Spleen (tissue), 11 donors: ENCODE results near the gene ZNF860. TPM values are rescaled to one million over a fixed set of nuclear protein-coding genes. Genes with fewer than 3 reads are reported as not detected.
A peak's percentile ranks its signal among the peaks of the same experiment; 100 is the strongest.

Experiments
- DNase-seq: peaks from one replicate; pipeline ENCODE4 v3.0.0-alpha.2; 2020
- H3K27ac ChIP-seq, 8 donors: fragments of 200-600 bp; sonication (generic) in 7 of 8; 1 replicate in 4 of 8; 2 replicates in 4 of 8; pipeline versions ENCODE4 v1.5.0 to v1.8.0; 2016 to 2021; ENCODE audit warnings: inconsistent platforms in 4 of 8, mild to moderate bottlenecking in 4 of 8, moderate library complexity in 1 of 8
- H3K27me3 ChIP-seq, 7 donors: fragments of 200-600 bp; sonication (generic) in 6 of 7; replicated peaks in 1 of 7; 1 replicate in 4 of 7; 2 replicates in 3 of 7; pipeline versions ENCODE4 v1.5.0 to v1.8.0; 2016 to 2021; ENCODE audit warnings: inconsistent platforms in 3 of 7, mild to moderate bottlenecking in 1 of 7
- H3K36me3 ChIP-seq, 6 donors: fragments of 200-600 bp; sonication (generic) in 5 of 6; 1 replicate in 4 of 6; 2 replicates in 2 of 6; pipeline versions ENCODE4 v1.5.0 to v1.8.0; 2016 to 2021; ENCODE audit warnings: inconsistent platforms in 2 of 6
- H3K4me1 ChIP-seq, 6 donors: fragments of 200-600 bp; sonication (generic) in 5 of 6; 1 replicate in 3 of 6; 2 replicates in 3 of 6; pipeline versions ENCODE4 v1.5.0 to v1.8.0; 2016 to 2021; ENCODE audit warnings: inconsistent platforms in 3 of 6
- H3K4me3 ChIP-seq, 8 donors: fragments of 200-600 bp; sonication (generic) in 7 of 8; 1 replicate in 4 of 8; 2 replicates in 4 of 8; pipeline versions ENCODE4 v1.5.0 to v1.8.0; 2016 to 2021; ENCODE audit warnings: inconsistent platforms in 4 of 8, mild to moderate bottlenecking in 4 of 8, moderate library complexity in 2 of 8
- H3K9me3 ChIP-seq, 8 donors: fragments of 200-600 bp; sonication (generic) in 7 of 8; 1 replicate in 4 of 8; 2 replicates in 4 of 8; pipeline versions ENCODE4 v1.5.0 to v1.8.0; 2016 to 2021; ENCODE audit warnings: inconsistent platforms in 4 of 8
- POLR2A ChIP-seq, 3 donors: fragments of 450-650 bp; IDR thresholded peaks; one replicate each; pipeline ENCODE4 v1.5.1; 2017; ENCODE audit warnings: antibody characterized with exemption in 3 of 3, mild to moderate bottlenecking in 1 of 3
- POLR2AphosphoS5 ChIP-seq, 3 donors: sonication (generic); formaldehyde crosslinking; IDR thresholded peaks; one replicate each; pipeline ENCODE4 v1.5.1; 2017; ENCODE audit warnings: antibody characterized with exemption in 3 of 3
- WGBS, 5 donors: extraction: QIAGEN DNeasy Blood & Tissue Kit in 3 of 5; methylation state at CpG; one replicate each; pipeline versions ENCODE4 v1.1.5 to v1.1.7; 2013 to 2018; 5-methylcytosine and 5-hydroxymethylcytosine counted together
- intact Hi-C: fragments of 100-400 bp; cut with DNase I; formaldehyde crosslinking; loops from one replicate; pipeline ENCODE4 v1.15.0; 2023; ENCODE audit warnings: low total_unique reads
- polyA plus RNA-seq, 3 donors: library from polyadenylated mRNA; stranded (reverse); fragments of 200-250 nt; gene quantifications; one replicate each; pipeline ENCODE4 v1.2.1, GENCODE V29; 2013
- total RNA-seq, 7 donors: library from RNA; depleted of rRNA in 3 of 7; stranded (reverse); fragments of >200 nt in 3 of 7; fragmentation: NEBNext Ultra II Directional in 4 of 7; extraction: Animal tissue kit (Norgen Biotek cat#: 25700) in 4 of 7; gene quantifications; one replicate each; pipeline versions ENCODE4 v1.1.0 to v1.2.1, GENCODE V29; 2016 to 2021
- TF ChIP-seq, protein P1 (sequence below), 11 experiments: fragments of 200-600 bp in 7 of 11; fragments of 450-650 bp in 4 of 11; sonication (generic) in 4 of 11; IDR thresholded peaks in 8 of 11; conservative IDR thresholded peaks in 3 of 11; 1 replicate in 7 of 11; 2 replicates in 4 of 11; pipeline versions ENCODE4 v1.4.0 to v1.8.0; 2016 to 2021; ENCODE audit warnings: antibody characterized with exemption in 11 of 11, inconsistent platforms in 4 of 11, mild to moderate bottlenecking in 1 of 11
- donor health status: healthy with polysubstance abuse.
- donor health status: DM: no; HTN: no; CAD: no; lungs with moderate emphysema.
- donor health status: DM: no; HTN: no; CAD: no.
- donor health status: Bipolar disorder and iron deficiency.
- donor health status: healthy.
- donor health status: DM: no; HTN: no; CAD: no.
- donor health status: DM: yes; HTN: yes; CAD: no.

Gene ZNF860
- total and polyA plus RNA-seq, 10 donors = 1.3 to 9.5 (median 4.5) TPM

GRCh38 chr3:31953636-31954035 lies 27.9 kb upstream of the ZNF860 start:
- Histone ChIP-seq H3K4me1 (peaks cover 6 to 86% (median 43%) of the 10 kb centered on the region in 6 donors), H3K27ac (peak overlapping the region in 5 of 8 donors; percentile 58 to 82 (median 69)), H3K36me3 (peaks cover 0 to 4% (median 0%) of the 10 kb centered on the region in 6 donors), H3K9me3 (peaks cover 2 to 23% (median 15%) of the 10 kb centered on the region in 8 donors), H3K27me3 (no peaks in the 10 kb centered on the region), H3K4me3 (no peak overlapping the region)
- 66 to 77% (median 73%) methylated on average over 2 of the region's 2 CpGs for WGBS, 5 donors
- DNase-seq = no peak
- intact Hi-C loops = no loop called here
- no peak for TF ChIP-seq POLR2AphosphoS5 (IDR thresholded peaks at IDR 0.05)
- no peak for TF ChIP-seq POLR2A (IDR thresholded peaks at IDR 0.05)
- TF ChIP-seq, protein P1, sequence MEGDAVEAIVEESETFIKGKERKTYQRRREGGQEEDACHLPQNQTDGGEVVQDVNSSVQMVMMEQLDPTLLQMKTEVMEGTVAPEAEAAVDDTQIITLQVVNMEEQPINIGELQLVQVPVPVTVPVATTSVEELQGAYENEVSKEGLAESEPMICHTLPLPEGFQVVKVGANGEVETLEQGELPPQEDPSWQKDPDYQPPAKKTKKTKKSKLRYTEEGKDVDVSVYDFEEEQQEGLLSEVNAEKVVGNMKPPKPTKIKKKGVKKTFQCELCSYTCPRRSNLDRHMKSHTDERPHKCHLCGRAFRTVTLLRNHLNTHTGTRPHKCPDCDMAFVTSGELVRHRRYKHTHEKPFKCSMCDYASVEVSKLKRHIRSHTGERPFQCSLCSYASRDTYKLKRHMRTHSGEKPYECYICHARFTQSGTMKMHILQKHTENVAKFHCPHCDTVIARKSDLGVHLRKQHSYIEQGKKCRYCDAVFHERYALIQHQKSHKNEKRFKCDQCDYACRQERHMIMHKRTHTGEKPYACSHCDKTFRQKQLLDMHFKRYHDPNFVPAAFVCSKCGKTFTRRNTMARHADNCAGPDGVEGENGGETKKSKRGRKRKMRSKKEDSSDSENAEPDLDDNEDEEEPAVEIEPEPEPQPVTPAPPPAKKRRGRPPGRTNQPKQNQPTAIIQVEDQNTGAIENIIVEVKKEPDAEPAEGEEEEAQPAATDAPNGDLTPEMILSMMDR (IDR thresholded peaks at IDR 0.05 in 8 of 11, conservative IDR thresholded peaks at IDR 0.05 in 3 of 11) = no peak

DNA sequence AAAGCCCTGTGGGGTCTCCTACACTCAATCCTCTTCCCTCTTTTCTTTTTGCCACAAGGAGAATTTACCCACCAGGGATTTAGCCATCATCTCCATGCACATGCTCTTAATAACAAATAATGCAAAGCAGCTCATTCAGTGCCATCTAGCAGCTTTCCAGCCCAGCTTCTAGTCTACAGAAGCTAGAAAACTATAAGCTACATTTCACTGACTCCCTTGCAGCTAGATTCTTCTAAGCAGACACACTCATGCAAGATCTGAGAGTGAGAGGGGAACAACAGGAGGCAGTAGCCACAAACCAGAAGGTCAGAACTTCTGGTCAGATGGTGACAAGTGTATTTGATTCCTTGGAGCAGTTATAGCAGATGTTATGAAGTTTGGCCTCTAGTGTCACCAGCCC lies 26.0 kb upstream of the ZNF860 start:
- Histone ChIP-seq H3K4me3 (no peak overlapping the region), H3K27ac (peak overlapping the region in 3 of 8 donors; percentile 5 to 82 (median 71)), H3K4me1 (peaks cover 23 to 90% (median 56%) of the 10 kb centered on the region in 6 donors), H3K27me3 (no peaks in the 10 kb centered on the region), H3K9me3 (peaks cover 2 to 20% (median 15%) of the 10 kb centered on the region in 8 donors), H3K36me3 (peaks cover 0 to 4% (median 0%) of the 10 kb centered on the region in 6 donors)
- TF ChIP-seq, protein P1 (IDR thresholded peaks at IDR 0.05 in 8 of 11, conservative IDR thresholded peaks at IDR 0.05 in 3 of 11) = no peak
- TF ChIP-seq POLR2A (IDR thresholded peaks at IDR 0.05) (no peak), POLR2AphosphoS5 (IDR thresholded peaks at IDR 0.05) (no peak)
- no peak for DNase-seq
- intact Hi-C loops = no loop called here

GRCh38 chr3:31957106-31957505 lies 24.4 kb upstream of the ZNF860 start:
- no peak overlapping the region for H3K4me3 ChIP-seq
- H3K36me3 ChIP-seq = peaks cover 0 to 4% (median 0%) of the 10 kb centered on the region in 6 donors
- WGBS, 5 donors = 80 to 89% (median 82%) methylated on average over 3 of the region's 3 CpGs
- peaks cover 2 to 20% (median 15%) of the 10 kb centered on the region in 8 donors for H3K9me3 ChIP-seq
- H3K27me3 ChIP-seq = no peaks in the 10 kb centered on the region
- peaks cover 30 to 90% (median 66%) of the 10 kb centered on the region in 6 donors for H3K4me1 ChIP-seq
- no peak for DNase-seq
- TF ChIP-seq POLR2A (IDR thresholded peaks at IDR 0.05) (no peak), POLR2AphosphoS5 (IDR thresholded peaks at IDR 0.05) (no peak)
- TF ChIP-seq, protein P1 (IDR thresholded peaks at IDR 0.05 in 8 of 11, conservative IDR thresholded peaks at IDR 0.05 in 3 of 11) = no peak
- intact Hi-C loops = no loop called here
- H3K27ac ChIP-seq = peak overlapping the region in 5 of 8 donors; percentile 67 to 82 (median 80)

GRCh38 chr3:31958701-31959152 lies 22.8 kb upstream of the ZNF860 start:
- DNase-seq = no peak
- TF ChIP-seq POLR2A (IDR thresholded peaks at IDR 0.05) (no peak), POLR2AphosphoS5 (IDR thresholded peaks at IDR 0.05) (peak in 1 of 3 donors; percentile 77)
- TF ChIP-seq, protein P1 (IDR thresholded peaks at IDR 0.05 in 8 of 11, conservative IDR thresholded peaks at IDR 0.05 in 3 of 11) = no peak
- H3K4me1 ChIP-seq = peaks cover 30 to 90% (median 63%) of the 10 kb centered on the region in 6 donors
- H3K36me3 ChIP-seq = peaks cover 0 to 4% (median 0%) of the 10 kb centered on the region in 6 donors
- WGBS, 5 donors = 56 to 83% (median 68%) methylated on average over 3 of the region's 3 CpGs
- intact Hi-C loops = no loop called here
- no peaks in the 10 kb centered on the region for H3K27me3 ChIP-seq
- peak overlapping the region; percentile 55 to 82 (median 71) for H3K27ac ChIP-seq
- H3K9me3 ChIP-seq = peaks cover 2 to 20% (median 15%) of the 10 kb centered on the region in 8 donors
- peak overlapping the region in 1 of 8 donors; percentile 48 for H3K4me3 ChIP-seq
